SKM-1 treated with dmso at 0.1 percent for 144 hours (cell line): ENCODE data around the gene ZBTB7C.

Source experiments
- DNase-seq: peaks from one replicate; lab custom pipeline; 2025; ENCODE audit not compliant: unreplicated experiment; lab: John Stamatoyannopoulos, UW

The ZBTB7C gene

GRCh38 chr18:48326901-48327675, 82.1 kb downstream of the ZBTB7C start:
- no peak for DNase-seq

DNA sequence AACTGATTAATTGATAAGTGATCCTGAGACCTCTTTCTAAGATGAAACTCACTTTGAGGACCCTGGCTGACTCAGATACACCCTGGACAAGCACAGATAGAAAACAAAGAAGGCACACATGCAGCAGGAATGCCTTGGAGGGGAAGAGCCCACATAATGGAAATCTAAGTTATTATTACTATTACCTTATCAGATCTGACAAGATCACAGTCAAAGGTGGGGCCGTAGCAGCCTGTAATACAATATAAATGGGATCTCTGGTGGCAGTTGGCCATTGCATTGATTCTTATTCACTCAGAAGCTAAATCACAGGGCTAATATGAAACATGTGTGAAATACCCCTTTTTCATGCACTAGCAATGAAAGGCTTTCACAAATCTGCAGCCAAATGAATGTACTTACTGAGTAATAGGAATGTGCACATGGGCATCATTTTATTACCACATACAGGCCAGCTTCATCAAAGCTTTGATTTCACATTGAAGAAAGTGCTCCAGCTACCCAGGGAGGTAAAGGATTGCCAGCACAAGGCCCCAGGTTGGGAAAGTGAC, 84.0 kb downstream of the ZBTB7C start:
- no peak for DNase-seq

DNA sequence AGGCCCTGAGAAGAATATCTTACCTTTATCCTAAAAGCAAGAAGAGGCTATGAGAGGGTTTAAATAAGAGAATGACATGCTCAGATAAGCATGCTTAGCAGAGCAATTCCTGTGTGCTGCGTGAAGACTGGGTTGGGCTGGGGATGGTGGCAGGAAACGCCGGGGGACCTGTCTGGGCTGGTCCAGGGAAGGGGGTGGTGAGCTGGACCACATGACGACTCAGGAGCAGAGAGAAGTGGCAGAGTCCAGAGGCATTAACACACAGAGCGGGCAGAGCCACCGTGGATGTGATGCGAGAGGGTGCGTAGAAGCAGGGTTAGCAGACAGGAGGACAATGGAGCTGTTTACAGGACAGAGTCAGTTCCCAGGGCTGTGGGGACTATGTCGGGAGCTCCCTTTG, 84.5 kb downstream of the ZBTB7C start:
- no peak for DNase-seq

GRCh38 chr18:48323151-48323550, 86.0 kb downstream of the ZBTB7C start:
- no peak for DNase-seq

- no peak for DNase-seq
These were observed 87.6 kb downstream of the ZBTB7C start for GRCh38 chr18:48321536-48321935.

- DNase-seq = no peak
These were observed 88.1 kb downstream of the ZBTB7C start for GRCh38 chr18:48321121-48321520.

DNA sequence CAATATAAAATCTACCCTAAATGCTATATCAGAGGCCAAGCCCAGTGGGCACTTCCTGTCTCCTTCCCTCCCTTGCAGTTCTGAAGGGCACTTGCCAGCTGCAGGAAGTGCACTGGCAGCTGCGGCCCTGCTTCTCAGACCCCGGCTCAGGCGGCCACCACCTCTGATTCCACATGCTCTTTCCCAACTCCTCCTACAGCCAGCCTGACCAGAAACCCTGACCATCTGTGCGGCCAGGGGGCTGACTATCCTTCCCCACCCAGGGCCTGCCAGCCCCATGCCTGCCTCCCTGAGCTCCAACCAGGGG, 88.6 kb downstream of the ZBTB7C start:
- no peak for DNase-seq

DNA sequence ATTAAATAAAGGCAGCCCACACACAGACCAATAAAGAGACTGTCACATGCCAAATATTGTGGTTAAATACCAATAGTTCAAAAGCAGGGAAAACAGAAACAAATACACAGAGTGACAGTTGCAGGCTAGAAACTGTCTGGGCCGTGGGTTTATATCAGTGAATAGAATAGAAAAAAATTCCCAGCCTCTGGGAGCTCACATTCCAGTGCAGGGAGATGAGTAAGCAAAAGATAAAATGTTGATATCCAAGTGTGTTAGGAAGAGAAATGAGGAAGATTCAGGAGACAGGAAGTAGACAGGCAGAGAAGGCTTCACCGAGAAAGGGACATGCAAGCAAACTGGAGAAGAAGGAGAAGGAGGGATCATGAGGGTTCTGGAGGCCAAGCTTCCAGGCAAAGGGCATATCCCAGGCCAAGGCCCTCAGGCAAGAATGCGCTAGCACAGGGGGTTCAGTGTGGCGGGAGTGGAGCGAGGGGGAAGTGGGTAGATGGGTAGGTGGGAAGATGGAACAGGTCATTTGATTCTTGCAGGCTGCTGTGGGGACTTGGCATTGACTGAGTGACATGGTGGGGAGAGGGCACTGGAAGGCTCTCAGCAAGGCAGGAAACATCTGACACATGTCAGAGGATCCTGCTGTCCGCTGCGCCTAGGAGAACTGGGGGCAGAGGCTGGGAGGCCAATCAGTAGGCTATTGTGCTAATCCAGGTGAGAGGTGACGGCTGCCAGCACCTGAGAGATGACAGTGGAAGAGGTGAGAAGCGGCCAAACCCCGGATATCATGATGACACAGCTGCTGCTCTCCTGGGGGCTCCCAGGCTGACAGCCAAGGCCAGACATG, 89.2 kb downstream of the ZBTB7C start:
- no peak for DNase-seq

DNA sequence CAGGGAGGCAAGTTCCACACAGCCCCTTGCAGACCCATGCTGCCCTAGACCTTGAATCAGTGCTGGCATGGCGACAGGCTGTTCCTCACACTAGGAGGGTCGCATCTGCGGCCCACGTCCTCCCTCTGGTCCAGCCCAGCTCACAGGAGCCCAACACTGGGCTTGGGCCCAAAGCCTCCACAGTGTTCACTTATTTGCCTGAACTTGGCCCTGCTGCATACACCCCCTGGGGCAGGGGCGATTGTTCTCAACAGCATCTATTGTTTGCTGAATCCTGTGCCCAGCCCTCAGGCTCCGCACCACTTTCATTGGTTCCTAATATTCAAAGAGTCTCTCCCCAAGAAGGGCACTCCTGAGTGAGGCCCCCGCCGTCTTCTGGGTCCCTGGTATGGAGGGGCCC, 90.7 kb downstream of the ZBTB7C start:
- no peak for DNase-seq

DNA sequence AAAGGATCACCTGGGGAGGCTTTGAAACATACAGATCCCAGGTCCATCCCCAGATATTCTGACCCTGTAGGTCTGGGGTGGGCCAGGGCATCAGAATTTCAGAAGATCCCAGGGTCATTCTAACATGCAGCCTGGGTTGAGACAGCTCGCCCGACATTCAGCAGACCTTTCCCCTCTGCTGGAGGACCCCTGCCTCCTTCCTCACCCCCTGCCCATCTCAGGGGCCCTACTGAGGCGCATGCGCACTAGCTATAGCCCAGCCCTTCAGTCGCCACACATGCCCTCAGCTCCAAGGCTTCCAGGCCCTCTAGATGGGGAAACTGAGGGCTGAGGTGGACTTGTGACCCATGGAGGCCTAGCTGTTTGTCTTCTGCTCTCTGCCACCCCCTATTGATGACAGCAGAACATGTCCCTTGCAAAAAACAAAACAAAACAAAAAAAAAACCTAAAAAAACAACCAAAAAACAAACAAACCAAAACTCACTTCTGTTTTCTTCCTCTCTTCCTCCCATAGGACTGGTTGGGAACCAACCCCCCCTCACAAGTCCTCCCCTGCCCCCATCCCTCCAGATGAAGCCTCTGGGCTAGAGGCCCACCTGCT, 91.3 kb downstream of the ZBTB7C start:
- no peak for DNase-seq

DNA sequence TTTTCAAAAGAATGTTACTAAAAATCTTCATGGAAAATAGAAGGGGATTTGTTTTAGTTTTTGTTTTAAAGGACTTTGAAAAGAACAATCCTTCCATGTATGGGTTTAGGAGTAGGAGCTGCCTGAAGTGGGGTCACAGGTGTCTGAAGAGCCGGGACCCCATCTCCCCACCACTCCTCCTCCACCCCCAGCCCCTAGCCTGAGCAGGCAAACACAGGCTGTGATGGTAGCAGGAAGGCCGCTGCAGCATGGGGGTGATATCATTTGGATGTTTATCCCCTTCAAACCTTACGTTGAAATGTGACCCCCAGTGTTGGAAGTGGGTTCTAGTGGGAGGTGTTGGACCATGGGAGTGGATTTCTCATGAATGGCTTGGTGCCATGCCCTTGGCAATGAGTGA, 93.0 kb downstream of the ZBTB7C start:
- no peak for DNase-seq

DNA sequence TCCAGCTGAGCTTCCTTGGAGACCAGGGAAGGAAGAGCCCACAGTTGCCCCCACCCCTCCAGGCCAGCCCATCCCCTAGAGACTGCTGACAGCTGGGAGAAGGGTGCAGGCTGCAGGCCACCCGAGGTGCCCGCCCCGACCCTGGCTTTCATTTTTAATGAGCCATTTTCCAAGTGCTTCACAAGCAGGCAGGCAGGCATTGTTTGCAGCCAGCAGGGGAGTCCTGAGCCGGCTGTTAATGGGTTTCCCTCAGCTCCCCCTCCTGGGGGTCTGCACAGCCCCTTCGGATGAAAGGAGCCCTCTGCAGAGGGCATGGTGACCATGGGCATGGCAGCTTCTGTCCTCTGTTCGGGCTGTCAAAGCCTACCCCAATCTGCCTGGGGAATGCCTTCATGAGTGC, 94.5 kb downstream of the ZBTB7C start:
- DNase-seq = no peak

DNA sequence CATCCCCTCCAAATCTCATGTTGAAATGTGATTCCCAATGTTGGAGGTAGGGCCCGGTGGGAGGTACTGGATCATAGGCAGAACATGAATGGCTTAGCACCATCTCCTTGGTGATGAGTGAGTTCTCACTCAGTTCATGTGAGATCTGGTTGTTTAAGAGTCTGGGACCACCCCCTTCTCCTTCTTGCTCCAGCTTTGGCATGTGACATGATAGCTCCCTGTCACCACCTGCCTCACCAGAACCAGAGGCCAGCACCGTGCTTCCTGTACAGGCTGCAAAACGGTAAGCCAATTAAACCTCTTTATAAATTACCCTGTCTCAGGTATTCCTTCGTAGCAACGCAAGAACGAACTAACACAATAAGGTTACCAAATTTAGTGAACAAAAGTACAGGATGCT, 95.4 kb downstream of the ZBTB7C start:
- DNase-seq = no peak

GRCh38 chr18:48312066-48312465, 97.1 kb downstream of the ZBTB7C start:
- no peak for DNase-seq

DNA sequence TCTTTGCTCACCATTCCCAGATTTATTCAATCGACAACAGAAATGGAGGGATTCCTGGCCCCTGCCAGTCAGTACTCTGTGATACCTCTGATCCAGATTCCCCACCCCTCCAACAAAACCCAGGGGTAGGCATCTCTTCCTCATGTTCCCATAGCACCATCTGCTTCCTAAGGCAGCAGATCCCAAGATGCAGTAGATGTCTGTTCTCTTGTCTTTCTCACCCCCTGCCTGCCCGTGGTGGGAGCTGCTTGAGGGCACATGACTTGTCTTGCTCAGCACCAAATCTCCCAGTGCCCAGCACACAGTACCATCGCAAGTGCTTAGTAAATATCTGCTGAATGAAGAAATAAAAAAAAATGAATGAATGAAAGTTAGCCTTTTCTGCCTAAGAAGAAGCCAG, 98.2 kb downstream of the ZBTB7C start:
- DNase-seq = no peak

GRCh38 chr18:48310353-48310752, 98.8 kb downstream of the ZBTB7C start:
- no peak for DNase-seq

DNA sequence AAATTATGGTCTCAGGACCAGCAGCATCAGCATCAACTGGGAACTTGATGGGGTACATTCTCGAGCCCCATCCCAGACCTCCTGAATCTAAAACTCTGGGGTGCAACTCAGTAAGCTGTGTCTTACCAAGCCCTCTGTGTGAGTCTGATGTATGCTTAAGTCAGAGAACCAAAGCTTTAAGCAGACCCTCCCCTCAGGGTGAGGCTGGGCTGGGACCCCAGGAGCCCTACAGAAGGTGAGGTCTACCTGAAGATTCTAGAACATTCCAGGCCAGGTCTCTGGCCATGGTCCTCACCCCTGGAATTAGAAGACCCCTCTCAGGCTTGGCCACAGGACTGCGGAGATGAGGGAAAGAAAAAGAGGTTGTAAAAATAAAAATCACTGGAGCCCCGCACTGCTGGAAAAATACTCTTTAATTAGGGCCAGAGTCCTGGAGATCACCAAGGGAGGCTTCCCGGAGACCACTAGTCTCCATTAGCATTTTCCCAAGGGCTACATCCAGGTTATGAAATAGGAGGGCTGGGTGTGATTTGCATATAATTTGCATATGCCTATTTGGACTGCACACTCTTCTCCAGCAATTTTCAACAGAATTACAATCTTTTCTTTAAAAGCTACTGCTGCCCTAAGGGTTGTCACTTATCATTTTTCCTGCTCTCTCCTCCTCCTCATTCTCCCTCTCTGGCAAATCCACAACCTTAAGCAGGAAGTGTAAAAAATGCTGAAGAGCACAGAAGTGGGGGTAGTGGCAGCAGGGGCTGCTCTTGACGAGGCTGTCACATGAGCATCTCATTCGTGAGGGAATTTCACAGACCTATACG, 100.2 kb downstream of the ZBTB7C start:
- no peak for DNase-seq

GRCh38 chr18:48308027-48308635, 101.1 kb downstream of the ZBTB7C start:
- DNase-seq = no peak

DNA sequence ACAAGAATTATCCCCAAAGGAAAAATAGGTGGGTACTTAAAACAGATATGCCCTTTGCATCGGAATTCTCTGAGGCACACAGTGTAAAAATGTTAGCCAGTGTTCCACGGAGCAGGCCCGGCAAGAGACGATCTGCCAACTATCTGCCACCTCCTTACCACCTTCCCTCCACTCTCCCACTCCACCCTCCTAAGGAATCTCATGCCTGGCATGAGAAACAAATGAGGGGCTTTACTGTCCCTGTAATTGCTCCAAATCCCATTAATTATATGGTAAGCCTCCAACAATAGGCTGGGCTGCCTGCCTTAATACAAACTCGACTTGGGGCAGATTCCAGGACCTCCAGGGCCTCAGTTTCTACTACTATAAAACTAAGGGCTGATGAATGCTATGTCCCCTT, 102.3 kb downstream of the ZBTB7C start:
- DNase-seq = no peak

DNA sequence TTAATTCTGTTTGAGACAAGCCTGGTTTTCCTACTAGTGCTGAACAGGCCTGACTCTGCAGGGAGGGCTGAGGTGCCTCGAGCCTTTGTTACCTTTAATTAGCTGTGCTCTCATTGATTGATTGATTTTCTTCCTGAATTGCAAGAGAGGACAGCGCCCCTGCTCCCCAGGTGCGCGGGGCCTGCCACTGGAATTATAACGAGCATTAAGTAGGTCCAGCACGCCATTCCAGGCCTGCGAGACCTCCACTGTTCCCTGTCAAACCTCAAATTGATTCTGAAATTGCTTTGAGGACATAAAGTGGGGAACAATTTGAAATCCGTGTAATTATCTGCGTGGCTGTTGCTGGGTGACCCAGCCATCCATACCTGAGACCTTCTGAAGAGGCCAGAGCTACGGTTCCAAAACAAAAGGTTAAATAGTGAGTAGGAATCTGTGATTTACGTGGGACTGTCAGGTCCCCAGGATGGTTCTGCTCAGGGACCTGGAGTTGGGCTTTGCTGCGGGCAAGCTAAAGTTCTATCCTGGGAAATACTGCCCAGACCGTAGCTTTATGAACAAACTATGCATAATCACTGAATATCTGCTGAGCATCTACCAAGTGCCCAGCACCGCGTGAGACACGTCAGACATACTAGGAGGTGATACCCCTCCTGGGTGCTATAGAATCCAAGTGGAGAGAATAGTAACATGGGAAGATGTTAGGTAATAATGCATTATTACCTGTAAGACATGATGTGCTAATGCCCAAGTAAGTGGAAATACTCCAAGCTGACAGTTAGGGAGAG, 104.1 kb downstream of the ZBTB7C start:
- no peak for DNase-seq
